ENCODE data around the gene ACP1.

DNA sequence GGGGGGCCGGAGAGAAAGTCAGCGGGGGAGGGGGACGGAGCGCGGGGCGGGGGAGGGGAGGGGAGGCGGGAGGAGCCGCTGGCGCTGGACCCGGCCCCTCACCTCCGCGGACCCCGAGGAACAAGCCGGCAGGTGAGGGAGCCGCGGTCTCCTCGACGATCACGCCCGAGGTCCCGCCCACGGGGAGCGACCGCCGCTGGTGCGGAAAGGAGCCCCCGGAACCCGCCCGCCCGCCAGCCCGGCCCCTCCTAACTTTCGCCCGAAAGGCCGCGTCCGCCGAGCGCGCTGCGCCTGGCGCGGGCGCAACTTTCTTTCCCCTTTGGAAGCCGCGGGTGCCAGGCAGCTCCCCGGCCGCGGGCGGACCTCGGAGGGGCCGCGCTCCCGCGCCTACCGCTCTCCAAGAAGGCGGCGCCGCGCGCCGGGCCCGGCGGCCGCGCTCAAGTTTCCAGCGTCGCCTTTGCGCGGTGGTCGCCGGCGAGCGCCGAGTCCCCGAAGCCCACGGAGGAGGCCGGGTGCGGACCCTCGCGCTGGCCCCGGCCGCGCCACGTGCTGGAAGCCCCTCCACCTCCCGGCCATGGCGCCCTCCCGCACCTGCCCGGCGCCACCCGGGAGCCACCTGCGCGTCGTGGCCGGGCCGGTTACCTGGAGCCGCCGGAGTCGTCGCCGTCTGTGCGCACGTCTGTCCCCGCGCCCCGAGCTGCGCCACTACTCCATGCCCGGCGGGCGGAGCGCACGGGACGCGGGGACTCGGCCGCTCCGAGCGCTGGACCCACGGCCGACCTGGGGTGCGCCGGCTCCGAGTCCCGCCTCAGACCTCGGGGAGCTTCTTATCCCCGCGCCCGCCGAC is 23.4 kb downstream of the ACP1 start, which contains the start of gene ALKAL2:
- TF ChIP-seq, protein P1, sequence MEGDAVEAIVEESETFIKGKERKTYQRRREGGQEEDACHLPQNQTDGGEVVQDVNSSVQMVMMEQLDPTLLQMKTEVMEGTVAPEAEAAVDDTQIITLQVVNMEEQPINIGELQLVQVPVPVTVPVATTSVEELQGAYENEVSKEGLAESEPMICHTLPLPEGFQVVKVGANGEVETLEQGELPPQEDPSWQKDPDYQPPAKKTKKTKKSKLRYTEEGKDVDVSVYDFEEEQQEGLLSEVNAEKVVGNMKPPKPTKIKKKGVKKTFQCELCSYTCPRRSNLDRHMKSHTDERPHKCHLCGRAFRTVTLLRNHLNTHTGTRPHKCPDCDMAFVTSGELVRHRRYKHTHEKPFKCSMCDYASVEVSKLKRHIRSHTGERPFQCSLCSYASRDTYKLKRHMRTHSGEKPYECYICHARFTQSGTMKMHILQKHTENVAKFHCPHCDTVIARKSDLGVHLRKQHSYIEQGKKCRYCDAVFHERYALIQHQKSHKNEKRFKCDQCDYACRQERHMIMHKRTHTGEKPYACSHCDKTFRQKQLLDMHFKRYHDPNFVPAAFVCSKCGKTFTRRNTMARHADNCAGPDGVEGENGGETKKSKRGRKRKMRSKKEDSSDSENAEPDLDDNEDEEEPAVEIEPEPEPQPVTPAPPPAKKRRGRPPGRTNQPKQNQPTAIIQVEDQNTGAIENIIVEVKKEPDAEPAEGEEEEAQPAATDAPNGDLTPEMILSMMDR (IDR thresholded peaks at IDR 0.05), result no peak
- TF ChIP-seq POLR2A (IDR thresholded peaks at IDR 0.05), result no peak

Data from heart left ventricle (tissue), 13 donors.